ENCODE results near the gene BRF1.

DNA sequence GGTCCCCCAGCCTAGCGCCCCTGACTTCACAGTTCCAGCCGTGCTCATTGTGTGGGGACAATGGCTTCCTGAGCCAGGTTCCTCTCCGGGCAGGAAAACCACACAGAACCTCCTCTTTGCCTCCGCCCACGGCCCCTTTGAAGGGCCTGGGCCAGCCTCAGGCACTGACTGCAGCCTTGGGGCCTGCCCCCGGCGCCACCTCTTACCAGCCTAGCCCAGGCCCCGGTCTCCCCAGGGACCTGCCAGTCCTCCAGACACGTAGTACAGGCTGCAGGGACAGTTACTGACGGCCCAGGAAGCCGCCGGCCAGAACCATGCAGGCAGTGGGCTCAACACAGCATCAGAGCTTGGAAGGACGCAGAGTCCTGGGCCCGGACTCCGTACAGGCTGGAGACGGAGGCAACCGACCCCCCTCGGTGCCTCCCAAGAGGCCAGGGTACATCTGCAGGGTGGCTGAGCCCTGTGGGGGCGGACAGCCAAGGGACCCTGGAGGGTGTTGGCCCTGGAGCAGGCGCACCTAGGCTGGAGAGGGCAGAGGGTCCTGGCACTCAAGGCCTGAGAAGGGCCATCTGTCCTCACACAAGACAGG is 98.8 kb downstream of the BRF1 start:
- no peak for TF ChIP-seq FOXO1 (CRISPR knock-in tag; IDR thresholded peaks at IDR 0.05)
- TF ChIP-seq, protein P1, sequence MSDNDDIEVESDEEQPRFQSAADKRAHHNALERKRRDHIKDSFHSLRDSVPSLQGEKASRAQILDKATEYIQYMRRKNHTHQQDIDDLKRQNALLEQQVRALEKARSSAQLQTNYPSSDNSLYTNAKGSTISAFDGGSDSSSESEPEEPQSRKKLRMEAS (IDR thresholded peaks at IDR 0.05), result no peak
- TF ChIP-seq POLR2AphosphoS5 (IDR thresholded peaks at IDR 0.05; ENCODE audit: low read depth, low read length), result no peak
- TF ChIP-seq ZNF552 (CRISPR knock-in tag; IDR thresholded peaks at IDR 0.05; ENCODE audit: borderline replicate concordance), result no peak

Data from HepG2 (cell line).